ENCODE measurements around the gene TCEA2.

DNA sequence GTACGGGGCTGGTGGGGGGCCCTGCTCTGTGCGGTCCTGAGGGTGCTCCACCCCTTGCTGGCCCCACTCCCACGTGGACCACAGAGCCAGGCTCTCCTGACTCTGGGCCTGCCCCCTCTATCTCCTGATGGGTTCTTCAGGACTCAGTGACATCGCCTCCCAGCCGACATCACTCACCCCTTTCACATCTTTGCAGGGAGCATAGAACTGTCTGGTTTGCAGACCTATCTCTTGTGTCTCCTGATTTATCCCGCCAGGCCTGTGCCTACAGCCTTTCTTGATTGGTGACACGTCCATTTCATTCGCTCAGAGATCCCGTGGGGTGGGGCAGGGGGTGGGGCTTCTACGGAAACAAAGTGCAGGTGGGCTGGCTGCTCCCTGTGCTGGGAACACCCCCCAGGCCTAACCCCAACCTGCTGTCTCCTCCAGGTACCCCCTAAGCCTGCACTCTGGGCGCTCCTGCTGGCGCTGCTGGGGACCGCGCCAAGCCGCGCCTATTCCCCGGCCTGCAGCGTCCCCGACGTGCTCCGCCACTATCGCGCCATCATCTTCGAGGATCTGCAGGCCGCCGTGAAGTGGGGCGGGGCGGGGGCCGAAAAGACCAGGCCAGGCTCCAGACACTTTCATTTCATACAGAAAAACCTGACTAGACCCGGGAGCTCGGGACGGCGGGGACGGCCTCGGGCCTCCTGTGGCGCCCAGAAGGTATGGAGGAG is 25.3 kb upstream of the TCEA2 start:
- TF ChIP-seq, protein P1, sequence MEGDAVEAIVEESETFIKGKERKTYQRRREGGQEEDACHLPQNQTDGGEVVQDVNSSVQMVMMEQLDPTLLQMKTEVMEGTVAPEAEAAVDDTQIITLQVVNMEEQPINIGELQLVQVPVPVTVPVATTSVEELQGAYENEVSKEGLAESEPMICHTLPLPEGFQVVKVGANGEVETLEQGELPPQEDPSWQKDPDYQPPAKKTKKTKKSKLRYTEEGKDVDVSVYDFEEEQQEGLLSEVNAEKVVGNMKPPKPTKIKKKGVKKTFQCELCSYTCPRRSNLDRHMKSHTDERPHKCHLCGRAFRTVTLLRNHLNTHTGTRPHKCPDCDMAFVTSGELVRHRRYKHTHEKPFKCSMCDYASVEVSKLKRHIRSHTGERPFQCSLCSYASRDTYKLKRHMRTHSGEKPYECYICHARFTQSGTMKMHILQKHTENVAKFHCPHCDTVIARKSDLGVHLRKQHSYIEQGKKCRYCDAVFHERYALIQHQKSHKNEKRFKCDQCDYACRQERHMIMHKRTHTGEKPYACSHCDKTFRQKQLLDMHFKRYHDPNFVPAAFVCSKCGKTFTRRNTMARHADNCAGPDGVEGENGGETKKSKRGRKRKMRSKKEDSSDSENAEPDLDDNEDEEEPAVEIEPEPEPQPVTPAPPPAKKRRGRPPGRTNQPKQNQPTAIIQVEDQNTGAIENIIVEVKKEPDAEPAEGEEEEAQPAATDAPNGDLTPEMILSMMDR (IDR thresholded peaks at IDR 0.05; ENCODE audit: low read length): no peak
- no peak for TF ChIP-seq EZH2 (IDR thresholded peaks at IDR 0.05; ENCODE audit: borderline replicate concordance, low read length)

All from OCI-LY1 (cell line).